Peyer's patch (tissue), 4 donors: ENCODE results near the gene TSPAN9. TPM values are rescaled to one million over a fixed set of nuclear protein-coding genes. Genes with fewer than 3 reads are reported as not detected.
A peak's percentile ranks its signal among the peaks of the same experiment; 100 is the strongest.

Experiments
- DNase-seq, 3 donors: peaks; one replicate each; pipeline ENCODE4 v3.0.0-alpha.2; 2017 to 2019
- H3K27ac ChIP-seq, 4 donors: fragments of 200-600 bp; sonication (generic); one replicate each; pipeline ENCODE4 v1.5.1; 2016 to 2019
- H3K27me3 ChIP-seq, 2 donors: fragments of 200-600 bp; sonication (generic); one replicate each; pipeline ENCODE4 v1.5.1; 2019
- H3K36me3 ChIP-seq, 3 donors: fragments of 200-600 bp; sonication (generic); one replicate each; pipeline ENCODE4 v1.5.1; 2016 to 2019
- H3K4me1 ChIP-seq, 4 donors: fragments of 200-600 bp; sonication (generic); one replicate each; pipeline ENCODE4 v1.5.1; 2016 to 2019
- H3K4me3 ChIP-seq, 4 donors: fragments of 200-600 bp; sonication (generic); 1 replicate in 3 of 4; 2 replicates in 1 of 4; pipeline ENCODE4 v1.5.1; 2016 to 2019; ENCODE audit warnings: mild to moderate bottlenecking in 1 of 4
- H3K9me3 ChIP-seq, 4 donors: fragments of 200-600 bp; sonication (generic); one replicate each; pipeline ENCODE4 v1.5.1; 2016 to 2019; ENCODE audit warnings: mild to moderate bottlenecking in 1 of 4
- CTCF ChIP-seq, 6 experiments: fragments of 450-650 bp in 4 of 6; fragments of 200-600 bp in 2 of 6; sonication (generic) in 1 of 6; IDR thresholded peaks; one replicate each; pipeline ENCODE4 v1.5.1; 2017 to 2019; ENCODE audit warnings: antibody characterized with exemption in 6 of 6, mild to moderate bottlenecking in 3 of 6, moderate library complexity in 1 of 6
- POLR2A ChIP-seq, 2 donors: fragments of 450-650 bp; IDR thresholded peaks; one replicate each; pipeline ENCODE4 v1.5.1; 2017; ENCODE audit warnings: antibody characterized with exemption in 2 of 2, mild to moderate bottlenecking in 2 of 2, moderate library complexity in 2 of 2
- total RNA-seq, 4 donors: library from RNA; depleted of rRNA; stranded (reverse); fragments of >200 nt; gene quantifications; one replicate each; pipeline ENCODE4 v1.1.0, GENCODE V29; 2016

The TSPAN9 gene
- total RNA-seq, 4 donors from 2014 or later, result 7.5 to 23.9 (median 11.8) TPM

GRCh38 chr12:3296409-3296701 is 219.2 kb downstream of the TSPAN9 start:
- no peak for TF ChIP-seq POLR2A (IDR thresholded peaks at IDR 0.05)
- TF ChIP-seq CTCF (IDR thresholded peaks at IDR 0.05), result no peak

GRCh38 chr12:3298603-3299002 is 221.4 kb downstream of the TSPAN9 start:
- TF ChIP-seq POLR2A (IDR thresholded peaks at IDR 0.05) (no peak), CTCF (IDR thresholded peaks at IDR 0.05) (no peak)
- no peaks in the 10 kb centered on the region for H3K9me3 ChIP-seq
- no peak overlapping the region for H3K27ac ChIP-seq
- H3K4me1 ChIP-seq, result peaks cover 0 to 10% (median 5%) of the 10 kb centered on the region in 4 donors
- no peaks in the 10 kb centered on the region for H3K27me3 ChIP-seq
- DNase-seq, result no peak
- no peak overlapping the region for H3K4me3 ChIP-seq
- no peaks in the 10 kb centered on the region for H3K36me3 ChIP-seq

More at GRCh38 chr12:3296409-3296701, 219.2 kb downstream of the TSPAN9 start:
- no peaks in the 10 kb centered on the region for H3K36me3 ChIP-seq
- H3K4me1 ChIP-seq, result peaks cover 0 to 10% (median 5%) of the 10 kb centered on the region in 4 donors
- H3K9me3 ChIP-seq, result no peaks in the 10 kb centered on the region
- no peaks in the 10 kb centered on the region for H3K27me3 ChIP-seq
- H3K4me3 ChIP-seq, result no peak overlapping the region
- H3K27ac ChIP-seq, result no peak overlapping the region
- DNase-seq, result no peak

GRCh38 chr12:3299929-3300832 is 223.0 kb downstream of the TSPAN9 start:
- Histone ChIP-seq H3K4me3 (peak overlapping the region in 2 of 4 donors; percentile 24 to 35), H3K36me3 (no peaks in the 10 kb centered on the region), H3K9me3 (no peaks in the 10 kb centered on the region), H3K27me3 (no peaks in the 10 kb centered on the region), H3K4me1 (peaks cover 0 to 10% (median 5%) of the 10 kb centered on the region in 4 donors), H3K27ac (peak overlapping the region in 2 of 4 donors; percentile 51 to 60)
- TF ChIP-seq POLR2A (IDR thresholded peaks at IDR 0.05) (no peak), CTCF (IDR thresholded peaks at IDR 0.05) (peak; percentile 87 to 95 (median 90))
- DNase-seq, result peak; percentile 77 to 93 (median 93)

GRCh38 chr12:3300833-3301401 is 223.7 kb downstream of the TSPAN9 start:
- Histone ChIP-seq H3K9me3 (no peaks in the 10 kb centered on the region), H3K27ac (no peak overlapping the region), H3K4me1 (peaks cover 0 to 10% (median 5%) of the 10 kb centered on the region in 4 donors), H3K27me3 (no peaks in the 10 kb centered on the region), H3K4me3 (no peak overlapping the region), H3K36me3 (no peaks in the 10 kb centered on the region)
- DNase-seq, result no peak
- TF ChIP-seq POLR2A (IDR thresholded peaks at IDR 0.05) (no peak), CTCF (IDR thresholded peaks at IDR 0.05) (no peak)

GRCh38 chr12:3302401-3303041 is 225.3 kb downstream of the TSPAN9 start:
- Histone ChIP-seq H3K4me1 (peaks cover 0 to 10% (median 5%) of the 10 kb centered on the region in 4 donors), H3K4me3 (no peak overlapping the region), H3K36me3 (no peaks in the 10 kb centered on the region), H3K27ac (no peak overlapping the region), H3K27me3 (no peaks in the 10 kb centered on the region), H3K9me3 (no peaks in the 10 kb centered on the region)
- TF ChIP-seq CTCF (IDR thresholded peaks at IDR 0.05), result no peak
- TF ChIP-seq POLR2A (IDR thresholded peaks at IDR 0.05), result no peak
- DNase-seq, result no peak
